ENCODE data around the gene CDYL2.
"Not testable (repeated sequence)": the region's sequence is repeated elsewhere in the genome, so short reads cannot be mapped to it uniquely, and the experiment has no call there.

Gene CDYL2

GRCh38 chr16:80804526-80805383, at the start of gene CDYL2:
TSS of gene CDYL2 (minus strand) at chr16:80804598. CDS start at chr16:80804173, 425 bp downstream.
- no peak for DNase-seq

- DNase-seq = no peak
Observed at GRCh38 chr16:80852261-80852872, 48.0 kb upstream of the CDYL2 start.

DNA sequence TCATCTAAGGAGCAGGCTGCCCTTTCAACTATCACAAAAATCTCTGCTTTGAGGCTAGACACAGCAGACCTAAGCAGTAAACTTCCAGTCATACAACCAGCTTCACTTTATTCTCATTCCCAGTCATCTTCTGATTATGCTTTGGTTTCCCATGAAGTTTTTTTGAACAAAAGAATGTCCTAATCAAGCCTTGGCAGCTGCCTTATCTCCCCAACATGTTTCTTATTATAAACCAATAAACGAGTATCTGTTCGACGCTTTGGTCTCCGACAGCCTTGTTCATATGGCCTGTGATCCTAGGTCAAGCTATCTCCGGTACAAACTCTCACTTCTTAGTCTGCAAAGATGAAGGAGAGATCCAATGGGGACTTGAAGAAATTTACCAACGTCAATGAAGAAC, 47.4 kb upstream of the CDYL2 start:
- DNase-seq = no peak

GRCh38 chr16:80850757-80851156, 46.4 kb upstream of the CDYL2 start:
- no peak for DNase-seq

DNA sequence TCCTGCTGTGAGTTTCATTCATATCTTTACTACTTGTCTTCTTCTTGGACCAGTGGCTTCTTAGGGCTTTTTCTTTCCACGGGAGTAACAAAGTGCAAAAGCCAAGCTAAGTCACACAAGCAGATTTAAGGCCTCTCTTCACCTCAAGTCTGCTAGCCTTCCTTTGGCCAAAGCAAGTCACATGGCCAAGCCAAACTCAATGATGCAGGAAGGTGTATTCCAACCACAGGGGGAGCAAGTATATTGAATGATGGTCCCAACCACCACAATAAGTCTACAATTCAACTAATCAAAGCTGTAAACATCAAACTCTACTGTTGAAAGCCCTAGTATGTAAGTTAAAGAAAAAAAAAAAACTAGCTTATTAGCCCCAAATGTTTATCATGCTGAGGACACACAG, 44.5 kb upstream of the CDYL2 start:
- DNase-seq = no peak

GRCh38 chr16:80846680-80847079, 42.3 kb upstream of the CDYL2 start:
- no peak for DNase-seq

GRCh38 chr16:80846275-80846674, 41.9 kb upstream of the CDYL2 start:
- no peak for DNase-seq

GRCh38 chr16:80844395-80844794, 40.0 kb upstream of the CDYL2 start:
- no peak for DNase-seq

GRCh38 chr16:80841231-80841630, 36.8 kb upstream of the CDYL2 start:
- DNase-seq = no peak

- DNase-seq = no peak
Observed at GRCh38 chr16:80837533-80838147, 33.2 kb upstream of the CDYL2 start.

DNA sequence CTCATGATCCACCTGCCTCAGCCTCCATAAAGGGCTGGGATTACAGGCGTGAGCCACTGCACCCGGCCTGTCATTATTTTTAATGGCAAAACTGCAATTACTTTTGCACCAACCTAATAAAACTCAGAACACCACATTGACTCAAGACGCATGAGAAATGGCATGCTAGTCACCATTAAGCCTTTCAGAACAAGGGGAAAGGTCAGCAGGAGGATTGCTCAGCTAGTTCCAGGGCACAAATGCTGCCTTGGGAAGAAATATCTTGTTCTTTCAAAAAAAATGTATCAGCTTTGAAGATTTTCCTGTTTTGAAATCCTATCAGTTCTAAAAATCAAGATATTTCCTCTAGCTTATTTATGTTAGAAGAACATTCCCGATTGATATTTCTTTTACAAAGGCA, 32.4 kb upstream of the CDYL2 start:
- no peak for DNase-seq

DNA sequence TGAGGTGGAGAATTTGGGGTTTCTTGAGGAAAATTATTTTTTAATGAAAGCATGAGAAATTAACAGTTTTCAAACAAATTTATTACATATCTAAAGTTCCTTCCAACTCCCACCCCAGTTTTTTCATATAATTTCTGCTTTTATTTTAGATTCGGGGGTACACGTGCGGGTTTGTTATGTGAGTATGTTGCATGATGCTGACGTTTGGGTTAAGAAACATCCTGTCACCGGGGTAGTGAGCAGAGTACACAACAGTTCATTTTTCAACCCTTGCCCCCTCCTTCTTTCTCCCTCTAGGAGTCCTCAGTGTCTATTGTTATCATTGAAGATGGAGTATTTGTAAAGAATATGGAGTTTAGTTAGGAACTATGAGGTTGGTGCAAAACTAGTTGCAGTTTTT, 31.8 kb upstream of the CDYL2 start:
- no peak for DNase-seq

GRCh38 chr16:80831039-80831438, 26.6 kb upstream of the CDYL2 start:
- DNase-seq = no peak

GRCh38 chr16:80828495-80828894, 24.1 kb upstream of the CDYL2 start:
- no peak for DNase-seq

- no peak for DNase-seq
Observed at GRCh38 chr16:80827007-80827406, 22.6 kb upstream of the CDYL2 start.

GRCh38 chr16:80825365-80825758, 21.0 kb upstream of the CDYL2 start:
- DNase-seq = no peak

- peak; percentile 3 for DNase-seq
Observed at GRCh38 chr16:80824623-80825364, 20.4 kb upstream of the CDYL2 start.

- no peak for DNase-seq
Observed at GRCh38 chr16:80819988-80820387, 15.6 kb upstream of the CDYL2 start.

- DNase-seq = no peak
Observed at GRCh38 chr16:80816356-80816755, 12.0 kb upstream of the CDYL2 start.

DNA sequence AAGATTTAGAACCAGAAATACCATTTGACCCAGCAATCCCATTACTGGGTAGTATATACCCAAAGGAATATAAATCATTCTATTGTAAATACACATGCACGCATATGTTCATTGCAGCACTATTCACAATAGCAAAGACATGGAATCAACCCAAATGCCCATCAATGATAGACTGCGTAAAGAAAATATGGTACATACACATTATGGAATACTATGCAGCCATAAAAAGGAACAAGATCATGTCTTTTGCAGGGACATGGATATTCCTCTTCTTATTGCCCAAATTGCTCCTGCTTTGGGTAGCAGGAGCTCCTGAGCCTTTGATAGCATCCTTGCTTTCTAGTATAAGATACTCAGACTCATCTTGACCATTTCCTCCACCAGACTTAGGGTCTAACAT, 10.9 kb upstream of the CDYL2 start:
- not testable (repeated sequence) for DNase-seq

DNA sequence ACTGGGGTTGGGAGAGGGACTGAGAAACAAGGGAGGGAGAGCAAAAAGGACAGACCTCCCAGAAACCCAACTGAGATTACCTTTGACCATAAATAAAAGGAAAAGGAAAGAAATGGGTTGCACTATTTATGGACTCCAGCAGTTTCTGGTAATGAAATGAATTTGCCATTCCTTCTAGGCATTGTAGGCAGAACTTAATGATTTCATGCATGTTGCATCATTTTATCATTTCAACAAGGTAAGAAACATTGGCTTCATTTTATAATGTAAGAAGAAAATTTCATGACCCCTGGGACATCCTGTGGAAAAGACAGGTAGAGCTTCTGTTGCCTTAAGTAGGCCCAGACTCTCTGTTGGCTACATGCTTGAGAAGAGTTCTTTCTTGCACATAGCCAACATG, 8.2 kb upstream of the CDYL2 start:
- no peak for DNase-seq

DNA sequence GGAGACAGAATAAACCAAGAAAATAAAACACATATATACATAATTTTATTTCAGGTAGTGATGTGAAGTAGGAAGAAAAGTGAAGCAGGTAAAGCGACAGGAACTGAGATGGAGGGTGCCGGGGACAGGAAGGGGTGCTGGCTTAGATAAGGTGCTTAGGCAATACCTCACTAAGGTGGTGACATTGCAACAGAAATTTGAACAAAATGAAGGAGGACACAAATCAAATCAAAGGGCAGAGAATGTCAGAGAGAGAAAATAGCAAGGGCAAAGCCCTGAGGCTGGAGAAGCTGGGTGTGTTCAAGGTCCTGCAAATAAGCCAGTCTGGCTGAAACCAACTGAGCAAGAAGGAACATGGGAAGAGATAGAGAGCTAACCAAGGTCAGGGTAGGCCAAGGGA, 5.0 kb upstream of the CDYL2 start:
- DNase-seq = no peak

DNA sequence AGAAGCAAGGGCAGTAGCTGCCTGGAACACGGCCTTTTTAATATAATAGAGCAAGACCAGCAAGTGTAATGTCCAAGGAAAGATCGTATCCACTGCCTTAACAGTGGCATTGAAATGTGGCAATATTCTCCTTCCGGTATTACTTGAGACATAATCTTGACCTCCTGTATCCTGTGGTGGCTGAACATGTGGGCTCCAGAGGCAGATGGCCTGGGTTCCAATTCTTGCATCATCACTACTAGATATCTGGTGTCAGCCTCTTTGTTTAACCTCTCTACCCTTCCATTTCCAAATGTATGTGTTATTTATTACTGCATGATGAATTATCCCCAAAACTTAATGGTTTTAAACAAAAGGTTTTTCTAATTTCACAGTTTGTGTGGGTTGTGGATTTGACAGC, 3.5 kb upstream of the CDYL2 start:
- no peak for DNase-seq

All from NCI-H446 treated with DMSO at 0.1 percent for 48 hours (cell line).